Hepatocyte (in vitro differentiated cells): ENCODE data around the gene SHISA4.

ENCODE experiments used
- EZH2 ChIP-seq: fragments of 200-600 bp; sonication (generic); IDR thresholded peaks from 2 replicates; pipeline ENCODE4 v1.6.1; 2016; ENCODE audit warnings: antibody characterized with exemption, mild to moderate bottlenecking, borderline replicate concordance
- EZH2phosphoT487 ChIP-seq: fragments of 200-600 bp; sonication (generic); IDR thresholded peaks from one replicate; pipeline ENCODE4 v1.6.1; 2018; ENCODE audit warnings: antibody characterized with exemption, mild to moderate bottlenecking, low read depth, moderate library complexity; ENCODE audit not compliant: unreplicated experiment, severe bottlenecking
- TF ChIP-seq, protein P1 (sequence below): fragments of 200-600 bp; sonication (generic); IDR thresholded peaks from 2 replicates; pipeline ENCODE4 v1.5.1; 2016; ENCODE audit warnings: antibody characterized with exemption, mild to moderate bottlenecking; ENCODE audit not compliant: poor library complexity

DNA sequence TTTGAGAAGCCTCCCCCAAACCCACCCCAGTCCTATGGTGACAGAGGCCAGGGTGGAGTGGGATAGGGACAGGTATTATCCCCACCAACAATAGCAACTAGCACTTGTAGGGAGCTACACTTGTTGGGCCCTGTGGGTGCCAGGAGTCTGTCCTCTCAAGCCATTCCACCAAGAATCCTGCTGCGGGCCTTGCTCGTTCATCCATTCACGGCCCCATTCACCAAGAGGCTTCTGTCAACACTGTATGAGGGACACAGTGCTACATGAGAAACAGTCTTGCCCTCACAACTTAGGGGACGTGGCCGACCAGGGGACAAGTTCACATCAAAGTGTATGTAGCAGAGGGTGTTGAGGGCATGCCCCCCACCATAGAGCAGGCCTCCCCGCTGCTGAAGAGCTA lies 18.9 kb downstream of the SHISA4 start:
- TF ChIP-seq EZH2phosphoT487 (no peak), EZH2 (no peak)
- TF ChIP-seq, protein P1, sequence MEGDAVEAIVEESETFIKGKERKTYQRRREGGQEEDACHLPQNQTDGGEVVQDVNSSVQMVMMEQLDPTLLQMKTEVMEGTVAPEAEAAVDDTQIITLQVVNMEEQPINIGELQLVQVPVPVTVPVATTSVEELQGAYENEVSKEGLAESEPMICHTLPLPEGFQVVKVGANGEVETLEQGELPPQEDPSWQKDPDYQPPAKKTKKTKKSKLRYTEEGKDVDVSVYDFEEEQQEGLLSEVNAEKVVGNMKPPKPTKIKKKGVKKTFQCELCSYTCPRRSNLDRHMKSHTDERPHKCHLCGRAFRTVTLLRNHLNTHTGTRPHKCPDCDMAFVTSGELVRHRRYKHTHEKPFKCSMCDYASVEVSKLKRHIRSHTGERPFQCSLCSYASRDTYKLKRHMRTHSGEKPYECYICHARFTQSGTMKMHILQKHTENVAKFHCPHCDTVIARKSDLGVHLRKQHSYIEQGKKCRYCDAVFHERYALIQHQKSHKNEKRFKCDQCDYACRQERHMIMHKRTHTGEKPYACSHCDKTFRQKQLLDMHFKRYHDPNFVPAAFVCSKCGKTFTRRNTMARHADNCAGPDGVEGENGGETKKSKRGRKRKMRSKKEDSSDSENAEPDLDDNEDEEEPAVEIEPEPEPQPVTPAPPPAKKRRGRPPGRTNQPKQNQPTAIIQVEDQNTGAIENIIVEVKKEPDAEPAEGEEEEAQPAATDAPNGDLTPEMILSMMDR, result no peak
